ENCODE measurements around the gene NOC2L.

DNA sequence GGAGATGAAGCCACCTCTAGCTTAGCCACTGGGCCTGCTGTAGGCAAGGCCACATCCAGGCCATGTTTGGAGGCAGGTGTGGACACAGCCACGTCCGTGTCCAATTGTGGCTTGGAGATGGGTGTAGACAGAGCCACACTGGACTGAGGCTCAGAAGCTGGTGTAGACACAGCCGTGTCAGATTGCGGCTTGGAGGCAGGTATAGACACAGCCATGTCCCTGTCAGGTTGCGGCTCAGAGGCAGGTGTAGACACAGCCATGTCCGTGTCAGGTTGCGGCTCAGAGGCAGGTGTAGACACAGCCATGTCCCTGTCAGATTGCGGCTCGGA, 20.7 kb upstream of the NOC2L start:
- TF ChIP-seq, protein P1, sequence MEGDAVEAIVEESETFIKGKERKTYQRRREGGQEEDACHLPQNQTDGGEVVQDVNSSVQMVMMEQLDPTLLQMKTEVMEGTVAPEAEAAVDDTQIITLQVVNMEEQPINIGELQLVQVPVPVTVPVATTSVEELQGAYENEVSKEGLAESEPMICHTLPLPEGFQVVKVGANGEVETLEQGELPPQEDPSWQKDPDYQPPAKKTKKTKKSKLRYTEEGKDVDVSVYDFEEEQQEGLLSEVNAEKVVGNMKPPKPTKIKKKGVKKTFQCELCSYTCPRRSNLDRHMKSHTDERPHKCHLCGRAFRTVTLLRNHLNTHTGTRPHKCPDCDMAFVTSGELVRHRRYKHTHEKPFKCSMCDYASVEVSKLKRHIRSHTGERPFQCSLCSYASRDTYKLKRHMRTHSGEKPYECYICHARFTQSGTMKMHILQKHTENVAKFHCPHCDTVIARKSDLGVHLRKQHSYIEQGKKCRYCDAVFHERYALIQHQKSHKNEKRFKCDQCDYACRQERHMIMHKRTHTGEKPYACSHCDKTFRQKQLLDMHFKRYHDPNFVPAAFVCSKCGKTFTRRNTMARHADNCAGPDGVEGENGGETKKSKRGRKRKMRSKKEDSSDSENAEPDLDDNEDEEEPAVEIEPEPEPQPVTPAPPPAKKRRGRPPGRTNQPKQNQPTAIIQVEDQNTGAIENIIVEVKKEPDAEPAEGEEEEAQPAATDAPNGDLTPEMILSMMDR (IDR thresholded peaks at IDR 0.05), result no peak
- TF ChIP-seq POLR2AphosphoS5 (IDR thresholded peaks at IDR 0.05) (no peak), EP300 (IDR thresholded peaks at IDR 0.05) (no peak), POLR2A (IDR thresholded peaks at IDR 0.05; ENCODE audit: low read depth) (no peak)

All from esophagus muscularis mucosa (tissue), 4 donors.